Liver (tissue), 9 donors: ENCODE data around the gene PIR. TPM values are rescaled to one million over a fixed set of nuclear protein-coding genes. Genes with fewer than 3 reads are reported as not detected.

Experiments used
- DNase-seq: peaks from one replicate; pipeline ENCODE4 v3.0.0-alpha.2; 2017; ENCODE audit warnings: low spot score
- H3K27ac ChIP-seq, 2 donors: one replicate each; pipeline ENCODE4 v1.7.0; 2013; ENCODE audit warnings: inconsistent platforms in 2 of 2, low read length in 2 of 2, control low read depth in 1 of 2, low read depth in 1 of 2, mild to moderate bottlenecking in 1 of 2
- H3K27me3 ChIP-seq, 4 donors: one replicate each; pipeline versions ENCODE4 v1.6.1 to v1.7.0; 2013; ENCODE audit warnings: low read length in 3 of 4, inconsistent platforms in 1 of 4, mild to moderate bottlenecking in 1 of 4, moderate library complexity in 1 of 4; ENCODE audit not compliant: control insufficient read depth in 4 of 4, insufficient read depth in 4 of 4
- H3K36me3 ChIP-seq, 4 donors: one replicate each; pipeline versions ENCODE4 v1.6.1 to v1.7.0; 2013; ENCODE audit warnings: low read length in 3 of 4, mild to moderate bottlenecking in 3 of 4, low read depth in 1 of 4, moderate library complexity in 1 of 4; ENCODE audit not compliant: control insufficient read depth in 4 of 4, insufficient read depth in 3 of 4
- H3K4me1 ChIP-seq, 4 donors: one replicate each; pipeline versions ENCODE4 v1.6.1 to v1.7.0; 2013; ENCODE audit warnings: low read length in 3 of 4, mild to moderate bottlenecking in 3 of 4, moderate library complexity in 1 of 4; ENCODE audit not compliant: control insufficient read depth in 4 of 4, insufficient read depth in 4 of 4
- H3K4me3 ChIP-seq, 3 donors: one replicate each; pipeline versions ENCODE4 v1.6.1 to v1.7.0; 2013; ENCODE audit warnings: low read length in 3 of 3, control low read depth in 1 of 3, low read depth in 1 of 3, mild to moderate bottlenecking in 1 of 3
- H3K9ac ChIP-seq, 2 donors: one replicate each; pipeline ENCODE4 v1.7.0; 2013; ENCODE audit warnings: low read length in 2 of 2, mild to moderate bottlenecking in 2 of 2, moderate library complexity in 2 of 2, control low read depth in 1 of 2, low read depth in 1 of 2
- H3K9me3 ChIP-seq, 4 donors: one replicate each; pipeline versions ENCODE4 v1.6.1 to v1.7.0; 2013; ENCODE audit warnings: low read length in 3 of 4; ENCODE audit not compliant: control insufficient read depth in 4 of 4
- EGR1 ChIP-seq, 2 donors: IDR thresholded peaks; 2 replicates each; pipeline ENCODE4 v1.6.1; 2016 to 2018; ENCODE audit warnings: antibody characterized with exemption in 2 of 2, low read depth in 2 of 2
- FOXA1 ChIP-seq: IDR thresholded peaks from 2 replicates; pipeline ENCODE4 v1.6.1; 2016; ENCODE audit warnings: antibody characterized with exemption
- FOXA2 ChIP-seq: IDR thresholded peaks from 2 replicates; pipeline ENCODE4 v1.6.1; 2016; ENCODE audit warnings: antibody characterized with exemption
- GABPA ChIP-seq, 2 donors: IDR thresholded peaks in 1 of 2; conservative IDR thresholded peaks in 1 of 2; 2 replicates each; pipeline ENCODE4 v1.6.1; 2016; ENCODE audit warnings: antibody characterized with exemption in 2 of 2, mild to moderate bottlenecking in 1 of 2, moderate library complexity in 1 of 2
- HNF4A ChIP-seq, 2 donors: conservative IDR thresholded peaks; 2 replicates each; pipeline ENCODE4 v1.6.1; 2016; ENCODE audit warnings: antibody characterized with exemption in 2 of 2, mild to moderate bottlenecking in 2 of 2
- HNF4G ChIP-seq: IDR thresholded peaks from 2 replicates; pipeline ENCODE4 v1.6.1; 2016; ENCODE audit warnings: antibody characterized with exemption
- JUND ChIP-seq, 2 donors: IDR thresholded peaks; 2 replicates each; pipeline ENCODE4 v1.6.1; 2016; ENCODE audit warnings: antibody characterized with exemption in 2 of 2
- NR2F2 ChIP-seq: IDR thresholded peaks from 2 replicates; pipeline ENCODE4 v1.6.1; 2016; ENCODE audit warnings: antibody characterized with exemption
- RAD21 ChIP-seq, 2 donors: IDR thresholded peaks; 2 replicates each; pipeline ENCODE4 v1.6.1; 2016; ENCODE audit warnings: antibody characterized with exemption in 2 of 2, mild to moderate bottlenecking in 2 of 2
- RXRA ChIP-seq, 2 donors: IDR thresholded peaks; 2 replicates each; pipeline ENCODE4 v1.6.1; 2017 to 2018; ENCODE audit warnings: antibody characterized with exemption in 2 of 2, mild to moderate bottlenecking in 1 of 2
- SP1 ChIP-seq: IDR thresholded peaks from 2 replicates; pipeline ENCODE4 v1.6.1; 2018; ENCODE audit warnings: antibody characterized with exemption, mild to moderate bottlenecking
- TAF1 ChIP-seq: conservative IDR thresholded peaks from 2 replicates; pipeline ENCODE4 v1.6.1; 2016; ENCODE audit warnings: antibody characterized with exemption, mild to moderate bottlenecking
- WGBS: extraction: QIAGEN DNeasy Blood & Tissue Kit; methylation state at CpG from one replicate; pipeline ENCODE4 v1.1.7; 2013; 5-methylcytosine and 5-hydroxymethylcytosine counted together
- polyA plus RNA-seq, 2 donors: library from polyadenylated mRNA; stranded (reverse) in 1 of 2; unstranded in 1 of 2; fragments of 200-250 nt in 1 of 2; fragments of >200 nt in 1 of 2; fragmentation: Nextera tagmentation in 1 of 2; extraction: Ambion mirVana in 1 of 2; gene quantifications; one replicate each; pipeline versions ENCODE4 v1.2.1 to v1.2.3, GENCODE V29; 2013 to 2015
- total RNA-seq, 2 donors: library from RNA; depleted of rRNA; stranded (reverse); fragments of >200 nt; gene quantifications; one replicate each; pipeline ENCODE4 v1.2.3, GENCODE V29; 2014
- TF ChIP-seq, protein P1 (sequence below): fragments of 150-350 bp; IDR thresholded peaks from 2 replicates; pipeline ENCODE4 v1.5.1; 2017; ENCODE audit warnings: improper control_type of control experiment, low read depth, low read length; ENCODE audit not compliant: missing input control
- TF ChIP-seq, protein P2 (sequence below): IDR thresholded peaks from 2 replicates; pipeline ENCODE4 v1.6.1; 2016; ENCODE audit warnings: antibody characterized with exemption
- TF ChIP-seq, protein P3 (sequence below): IDR thresholded peaks from 2 replicates; pipeline ENCODE4 v1.6.1; 2016; ENCODE audit warnings: antibody characterized with exemption
- TF ChIP-seq, protein P4 (sequence below): IDR thresholded peaks from 2 replicates; pipeline ENCODE4 v1.6.1; 2016; ENCODE audit warnings: antibody characterized with exemption
- TF ChIP-seq, protein P5 (sequence below): IDR thresholded peaks from 2 replicates; pipeline ENCODE4 v1.6.1; 2016; ENCODE audit warnings: antibody characterized with exemption, mild to moderate bottlenecking
- donor health status: healthy.
- donor health status: healthy.
- donor health status: healthy.
- donor health status: healthy.
- donor health status: healthy.

The PIR gene
- total and polyA plus RNA-seq, 4 donors = 9.0 to 24.7 (median 17.0) TPM

DNA sequence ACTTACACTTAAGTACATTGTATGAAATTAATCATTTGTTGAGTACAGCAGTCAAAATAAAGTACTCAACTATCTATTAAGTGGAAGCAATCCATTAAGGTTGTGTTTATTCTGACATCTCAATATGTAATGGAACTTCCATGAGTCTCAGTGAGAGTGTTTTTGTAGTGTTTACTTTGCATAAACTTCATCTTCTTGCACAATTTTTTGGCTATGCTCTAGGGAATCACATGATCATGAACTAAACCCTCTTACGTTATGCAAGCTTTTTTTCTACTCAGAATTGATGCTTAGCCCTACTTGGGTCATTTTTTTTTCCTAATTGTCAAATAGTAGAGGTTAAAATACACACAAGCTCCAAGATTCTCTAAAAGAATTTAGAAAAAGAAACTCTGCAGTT, 136.7 kb downstream of the PIR start (continued):
- no peak for TF ChIP-seq GABPA (IDR thresholded peaks at IDR 0.05 in 1 of 2, conservative IDR thresholded peaks at IDR 0.05 in 1 of 2)
- TF ChIP-seq FOXA1 = peak; percentile 34
- peak in 1 of 2 donors; percentile 31 for TF ChIP-seq JUND (IDR thresholded peaks at IDR 0.05)

DNA sequence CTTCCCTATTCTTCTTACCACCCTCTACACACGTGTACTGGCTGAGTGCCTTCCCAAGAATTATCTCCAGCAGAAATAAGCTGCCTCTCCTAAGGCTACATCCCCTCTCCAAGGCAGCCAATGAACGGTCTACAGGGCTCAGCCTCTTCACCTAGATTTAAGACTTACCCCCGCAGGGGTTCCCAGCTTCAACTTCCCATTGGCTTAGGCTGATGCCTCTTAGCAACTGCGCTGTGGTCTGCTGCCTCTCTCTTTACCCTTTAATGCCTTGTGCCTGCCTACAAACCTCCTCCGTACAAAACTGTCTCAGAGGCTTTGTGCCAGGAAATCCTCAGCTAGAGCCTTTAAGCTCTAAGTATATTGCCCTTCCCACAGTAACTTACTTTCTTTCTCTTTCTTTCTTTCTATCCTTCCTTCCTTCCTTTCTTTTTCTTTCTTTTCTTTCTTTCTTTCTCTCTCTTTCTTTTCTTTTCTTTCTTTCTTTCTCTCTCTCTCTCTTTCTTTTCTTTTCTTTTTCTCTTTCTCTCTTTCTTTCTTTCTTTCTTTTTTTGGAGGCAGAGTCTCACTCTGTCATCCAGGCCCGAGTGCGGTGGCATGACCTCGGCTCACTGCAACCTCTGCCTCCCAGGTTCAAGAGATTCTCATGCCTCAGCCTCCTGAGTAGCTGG, 142.7 kb downstream of the PIR start:
- 85% methylated on average over 8 of the region's 8 CpGs for WGBS
- no peak for TF ChIP-seq RXRA (IDR thresholded peaks at IDR 0.05)
- TF ChIP-seq, protein P1, sequence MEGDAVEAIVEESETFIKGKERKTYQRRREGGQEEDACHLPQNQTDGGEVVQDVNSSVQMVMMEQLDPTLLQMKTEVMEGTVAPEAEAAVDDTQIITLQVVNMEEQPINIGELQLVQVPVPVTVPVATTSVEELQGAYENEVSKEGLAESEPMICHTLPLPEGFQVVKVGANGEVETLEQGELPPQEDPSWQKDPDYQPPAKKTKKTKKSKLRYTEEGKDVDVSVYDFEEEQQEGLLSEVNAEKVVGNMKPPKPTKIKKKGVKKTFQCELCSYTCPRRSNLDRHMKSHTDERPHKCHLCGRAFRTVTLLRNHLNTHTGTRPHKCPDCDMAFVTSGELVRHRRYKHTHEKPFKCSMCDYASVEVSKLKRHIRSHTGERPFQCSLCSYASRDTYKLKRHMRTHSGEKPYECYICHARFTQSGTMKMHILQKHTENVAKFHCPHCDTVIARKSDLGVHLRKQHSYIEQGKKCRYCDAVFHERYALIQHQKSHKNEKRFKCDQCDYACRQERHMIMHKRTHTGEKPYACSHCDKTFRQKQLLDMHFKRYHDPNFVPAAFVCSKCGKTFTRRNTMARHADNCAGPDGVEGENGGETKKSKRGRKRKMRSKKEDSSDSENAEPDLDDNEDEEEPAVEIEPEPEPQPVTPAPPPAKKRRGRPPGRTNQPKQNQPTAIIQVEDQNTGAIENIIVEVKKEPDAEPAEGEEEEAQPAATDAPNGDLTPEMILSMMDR = no peak
- no peak for TF ChIP-seq FOXA2
- TF ChIP-seq HNF4G = no peak
- TF ChIP-seq, protein P2, sequence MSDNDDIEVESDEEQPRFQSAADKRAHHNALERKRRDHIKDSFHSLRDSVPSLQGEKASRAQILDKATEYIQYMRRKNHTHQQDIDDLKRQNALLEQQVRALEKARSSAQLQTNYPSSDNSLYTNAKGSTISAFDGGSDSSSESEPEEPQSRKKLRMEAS = no peak
- no peak for TF ChIP-seq TAF1
- no peak for TF ChIP-seq HNF4A (conservative IDR thresholded peaks at IDR 0.05)
- TF ChIP-seq FOXA1 = no peak
- no peak for TF ChIP-seq SP1
- TF ChIP-seq EGR1 (IDR thresholded peaks at IDR 0.05; ENCODE audit: low read depth in 2 of 2) = no peak
- TF ChIP-seq, protein P3, sequence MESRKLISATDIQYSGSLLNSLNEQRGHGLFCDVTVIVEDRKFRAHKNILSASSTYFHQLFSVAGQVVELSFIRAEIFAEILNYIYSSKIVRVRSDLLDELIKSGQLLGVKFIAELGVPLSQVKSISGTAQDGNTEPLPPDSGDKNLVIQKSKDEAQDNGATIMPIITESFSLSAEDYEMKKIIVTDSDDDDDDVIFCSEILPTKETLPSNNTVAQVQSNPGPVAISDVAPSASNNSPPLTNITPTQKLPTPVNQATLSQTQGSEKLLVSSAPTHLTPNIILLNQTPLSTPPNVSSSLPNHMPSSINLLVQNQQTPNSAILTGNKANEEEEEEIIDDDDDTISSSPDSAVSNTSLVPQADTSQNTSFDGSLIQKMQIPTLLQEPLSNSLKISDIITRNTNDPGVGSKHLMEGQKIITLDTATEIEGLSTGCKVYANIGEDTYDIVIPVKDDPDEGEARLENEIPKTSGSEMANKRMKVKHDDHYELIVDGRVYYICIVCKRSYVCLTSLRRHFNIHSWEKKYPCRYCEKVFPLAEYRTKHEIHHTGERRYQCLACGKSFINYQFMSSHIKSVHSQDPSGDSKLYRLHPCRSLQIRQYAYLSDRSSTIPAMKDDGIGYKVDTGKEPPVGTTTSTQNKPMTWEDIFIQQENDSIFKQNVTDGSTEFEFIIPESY = no peak
- TF ChIP-seq, protein P4, sequence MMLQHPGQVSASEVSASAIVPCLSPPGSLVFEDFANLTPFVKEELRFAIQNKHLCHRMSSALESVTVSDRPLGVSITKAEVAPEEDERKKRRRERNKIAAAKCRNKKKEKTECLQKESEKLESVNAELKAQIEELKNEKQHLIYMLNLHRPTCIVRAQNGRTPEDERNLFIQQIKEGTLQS = no peak
- no peaks in the 10 kb centered on the region for H3K36me3 ChIP-seq
- no peaks in the 10 kb centered on the region for H3K9me3 ChIP-seq
- no peak overlapping the region for H3K9ac ChIP-seq
- no peaks in the 10 kb centered on the region for H3K4me1 ChIP-seq
- no peaks in the 10 kb centered on the region for H3K27me3 ChIP-seq
- no peak overlapping the region for H3K27ac ChIP-seq
- no peak overlapping the region for H3K4me3 ChIP-seq
- no peak for DNase-seq

DNA sequence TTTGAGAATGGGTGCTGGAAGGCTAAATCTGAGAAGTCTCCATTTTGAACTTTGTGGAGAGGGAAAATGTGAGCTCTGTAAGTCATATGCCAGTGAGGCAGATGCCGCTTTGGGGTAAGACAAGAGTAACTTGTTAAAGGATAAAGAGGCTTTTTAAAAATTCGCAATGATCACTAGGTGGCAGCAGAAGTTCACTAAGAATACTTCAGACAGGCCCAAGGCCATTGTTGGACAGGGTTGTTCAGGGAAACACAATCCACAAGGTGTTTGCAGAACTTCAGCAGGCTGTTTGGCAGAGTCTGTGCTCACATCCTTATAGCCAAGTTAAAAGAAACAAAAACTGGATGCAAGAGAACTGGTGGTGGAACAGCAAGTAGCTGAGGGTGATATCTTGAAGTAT, 144.1 kb downstream of the PIR start:
- Histone ChIP-seq H3K27me3 (no peaks in the 10 kb centered on the region), H3K9me3 (no peaks in the 10 kb centered on the region), H3K9ac (no peak overlapping the region), H3K27ac (no peak overlapping the region), H3K4me3 (no peak overlapping the region), H3K36me3 (no peaks in the 10 kb centered on the region), H3K4me1 (no peaks in the 10 kb centered on the region)
- no peak for DNase-seq
- WGBS = 21% methylated on average over 2 of the region's 2 CpGs
- peak; percentile 83 to 91 for TF ChIP-seq RAD21 (IDR thresholded peaks at IDR 0.05)
- no peak for TF ChIP-seq NR2F2
- TF ChIP-seq, protein P5, sequence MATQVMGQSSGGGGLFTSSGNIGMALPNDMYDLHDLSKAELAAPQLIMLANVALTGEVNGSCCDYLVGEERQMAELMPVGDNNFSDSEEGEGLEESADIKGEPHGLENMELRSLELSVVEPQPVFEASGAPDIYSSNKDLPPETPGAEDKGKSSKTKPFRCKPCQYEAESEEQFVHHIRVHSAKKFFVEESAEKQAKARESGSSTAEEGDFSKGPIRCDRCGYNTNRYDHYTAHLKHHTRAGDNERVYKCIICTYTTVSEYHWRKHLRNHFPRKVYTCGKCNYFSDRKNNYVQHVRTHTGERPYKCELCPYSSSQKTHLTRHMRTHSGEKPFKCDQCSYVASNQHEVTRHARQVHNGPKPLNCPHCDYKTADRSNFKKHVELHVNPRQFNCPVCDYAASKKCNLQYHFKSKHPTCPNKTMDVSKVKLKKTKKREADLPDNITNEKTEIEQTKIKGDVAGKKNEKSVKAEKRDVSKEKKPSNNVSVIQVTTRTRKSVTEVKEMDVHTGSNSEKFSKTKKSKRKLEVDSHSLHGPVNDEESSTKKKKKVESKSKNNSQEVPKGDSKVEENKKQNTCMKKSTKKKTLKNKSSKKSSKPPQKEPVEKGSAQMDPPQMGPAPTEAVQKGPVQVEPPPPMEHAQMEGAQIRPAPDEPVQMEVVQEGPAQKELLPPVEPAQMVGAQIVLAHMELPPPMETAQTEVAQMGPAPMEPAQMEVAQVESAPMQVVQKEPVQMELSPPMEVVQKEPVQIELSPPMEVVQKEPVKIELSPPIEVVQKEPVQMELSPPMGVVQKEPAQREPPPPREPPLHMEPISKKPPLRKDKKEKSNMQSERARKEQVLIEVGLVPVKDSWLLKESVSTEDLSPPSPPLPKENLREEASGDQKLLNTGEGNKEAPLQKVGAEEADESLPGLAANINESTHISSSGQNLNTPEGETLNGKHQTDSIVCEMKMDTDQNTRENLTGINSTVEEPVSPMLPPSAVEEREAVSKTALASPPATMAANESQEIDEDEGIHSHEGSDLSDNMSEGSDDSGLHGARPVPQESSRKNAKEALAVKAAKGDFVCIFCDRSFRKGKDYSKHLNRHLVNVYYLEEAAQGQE = no peak
- no peak for TF ChIP-seq HNF4A (conservative IDR thresholded peaks at IDR 0.05)
- TF ChIP-seq, protein P4 = no peak
- TF ChIP-seq JUND (IDR thresholded peaks at IDR 0.05) = no peak
- TF ChIP-seq HNF4G = no peak
- no peak for TF ChIP-seq FOXA1
- TF ChIP-seq, protein P1 = peak; percentile 46
- TF ChIP-seq TAF1 = no peak
